Peyer's patch (tissue), 4 donors: Measurements from ENCODE around the gene HARBI1.

Experiments
- CTCF ChIP-seq, 6 experiments: fragments of 450-650 bp in 4 of 6; fragments of 200-600 bp in 2 of 6; sonication (generic) in 1 of 6; IDR thresholded peaks; one replicate each; pipeline ENCODE4 v1.5.1; 2017 to 2019; ENCODE audit warnings: antibody characterized with exemption in 6 of 6, mild to moderate bottlenecking in 3 of 6, moderate library complexity in 1 of 6
- POLR2A ChIP-seq, 2 donors: fragments of 450-650 bp; IDR thresholded peaks; one replicate each; pipeline ENCODE4 v1.5.1; 2017; ENCODE audit warnings: antibody characterized with exemption in 2 of 2, mild to moderate bottlenecking in 2 of 2, moderate library complexity in 2 of 2

- TF ChIP-seq CTCF (IDR thresholded peaks at IDR 0.05) (no peak), POLR2A (IDR thresholded peaks at IDR 0.05) (no peak)
These were observed 18.6 kb upstream of the HARBI1 start for GRCh38 chr11:46635557-46636139.
